AG04449 (cell line): Measurements from ENCODE around the gene TPGS1.

Experiments
- CTCF ChIA-PET: fragments of 350-600 bp; formaldehyde crosslinking; extraction: SDS; loops from one replicate; lab custom pipeline; 2021; ENCODE audit warnings: antibody characterized with exemption; lab: Yijun Ruan, JAX
- POLR2A ChIA-PET: fragments of 400-600, 350-600 bp; formaldehyde crosslinking; extraction: SDS; loops from one replicate; lab custom pipeline; 2020; ENCODE audit warnings: antibody characterized with exemption, inconsistent platforms; lab: Yijun Ruan, JAX
- DNase-seq: peaks from one replicate; pipeline ENCODE4 v3.0.0-alpha.2; 2010; ENCODE audit warnings: low read depth, low spot score
- H3K4me3 ChIP-seq: 2 replicates; pipeline ENCODE4 v1.5.1; 2011; ENCODE audit warnings: low read depth, mild to moderate bottlenecking, control low read depth, low read length
- TF ChIP-seq, protein P1 (sequence below): IDR thresholded peaks from one replicate; pipeline ENCODE4 v1.5.1; 2011; ENCODE audit warnings: mild to moderate bottlenecking, moderate library complexity, low read length, control low read depth, inconsistent platforms; ENCODE audit not compliant: insufficient read depth; ENCODE audit errors: missing control alignments

TPGS1 gene

DNA sequence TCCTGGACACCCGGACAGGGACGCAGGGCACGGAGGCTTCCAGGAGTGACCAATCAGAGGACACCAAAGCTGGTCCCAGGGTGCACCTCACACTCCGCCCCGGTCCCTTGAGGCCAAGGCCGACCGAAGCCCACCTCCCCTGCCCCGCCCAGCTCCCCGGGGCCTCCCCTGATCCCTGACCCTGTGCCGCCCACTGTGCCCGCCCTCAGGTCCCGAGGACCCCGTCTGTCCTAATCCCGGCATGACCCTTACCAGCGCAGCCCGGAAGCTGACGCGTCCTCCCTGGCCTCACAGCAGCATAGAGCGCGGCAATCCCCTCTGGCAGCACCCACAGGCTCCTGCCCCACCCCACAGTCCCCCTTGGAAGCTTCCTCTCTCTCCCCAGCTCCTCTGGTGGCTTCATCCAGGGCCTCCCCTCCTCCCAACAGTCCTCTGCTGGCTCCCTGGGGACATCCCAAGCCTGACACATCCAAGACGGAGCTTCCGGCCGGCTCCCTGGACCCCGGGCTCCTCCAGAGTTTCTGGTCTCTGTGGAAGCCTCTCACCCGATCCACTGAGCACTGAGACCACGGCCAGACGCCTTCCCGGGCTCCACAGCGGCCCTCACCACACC, 16.9 kb downstream of the TPGS1 start:
- CTCF ChIA-PET, result interaction anchor here (1.3 to 10.3 kb wide), 2 partner anchors 13 to 18 kb away, joined by 5 to 113 read pairs; no protein-coding TSS in a partner anchor
- TF ChIP-seq, protein P1, sequence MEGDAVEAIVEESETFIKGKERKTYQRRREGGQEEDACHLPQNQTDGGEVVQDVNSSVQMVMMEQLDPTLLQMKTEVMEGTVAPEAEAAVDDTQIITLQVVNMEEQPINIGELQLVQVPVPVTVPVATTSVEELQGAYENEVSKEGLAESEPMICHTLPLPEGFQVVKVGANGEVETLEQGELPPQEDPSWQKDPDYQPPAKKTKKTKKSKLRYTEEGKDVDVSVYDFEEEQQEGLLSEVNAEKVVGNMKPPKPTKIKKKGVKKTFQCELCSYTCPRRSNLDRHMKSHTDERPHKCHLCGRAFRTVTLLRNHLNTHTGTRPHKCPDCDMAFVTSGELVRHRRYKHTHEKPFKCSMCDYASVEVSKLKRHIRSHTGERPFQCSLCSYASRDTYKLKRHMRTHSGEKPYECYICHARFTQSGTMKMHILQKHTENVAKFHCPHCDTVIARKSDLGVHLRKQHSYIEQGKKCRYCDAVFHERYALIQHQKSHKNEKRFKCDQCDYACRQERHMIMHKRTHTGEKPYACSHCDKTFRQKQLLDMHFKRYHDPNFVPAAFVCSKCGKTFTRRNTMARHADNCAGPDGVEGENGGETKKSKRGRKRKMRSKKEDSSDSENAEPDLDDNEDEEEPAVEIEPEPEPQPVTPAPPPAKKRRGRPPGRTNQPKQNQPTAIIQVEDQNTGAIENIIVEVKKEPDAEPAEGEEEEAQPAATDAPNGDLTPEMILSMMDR, result no peak
- H3K4me3 ChIP-seq, result no peak overlapping the region

DNA sequence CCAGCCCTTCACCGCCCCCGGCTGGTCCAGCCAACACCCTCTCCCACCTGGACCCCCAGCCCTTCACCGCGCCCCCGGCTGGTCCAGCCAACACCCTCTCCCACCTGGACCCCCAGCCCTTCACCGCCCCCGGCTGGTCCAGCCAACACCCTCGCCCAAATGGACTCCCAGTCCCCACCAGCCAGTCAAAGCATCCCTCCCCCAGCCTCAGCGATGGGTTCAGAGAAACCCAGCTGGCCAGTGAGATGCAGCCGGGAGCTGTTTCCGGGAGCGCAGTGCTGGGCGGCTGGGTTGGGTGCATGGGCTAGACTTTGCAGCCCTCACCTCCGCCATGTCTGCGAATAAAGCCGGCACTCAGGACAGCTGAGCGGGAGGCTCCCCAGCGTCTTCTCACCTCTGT, 17.7 kb downstream of the TPGS1 start:
- TF ChIP-seq, protein P1, result no peak
- POLR2A ChIA-PET, result no interaction called here
- DNase-seq, result no peak
- H3K4me3 ChIP-seq, result no peak overlapping the region
- CTCF ChIA-PET, result interaction anchor here (1.2 to 10.3 kb wide), 3 partner anchors 14 to 19 kb away, joined by 3 to 113 read pairs (median 5); no protein-coding TSS in a partner anchor

More for the DNA sequence above, 16.9 kb downstream of the TPGS1 start:
- DNase-seq, result no peak
- POLR2A ChIA-PET, result no interaction called here

DNA sequence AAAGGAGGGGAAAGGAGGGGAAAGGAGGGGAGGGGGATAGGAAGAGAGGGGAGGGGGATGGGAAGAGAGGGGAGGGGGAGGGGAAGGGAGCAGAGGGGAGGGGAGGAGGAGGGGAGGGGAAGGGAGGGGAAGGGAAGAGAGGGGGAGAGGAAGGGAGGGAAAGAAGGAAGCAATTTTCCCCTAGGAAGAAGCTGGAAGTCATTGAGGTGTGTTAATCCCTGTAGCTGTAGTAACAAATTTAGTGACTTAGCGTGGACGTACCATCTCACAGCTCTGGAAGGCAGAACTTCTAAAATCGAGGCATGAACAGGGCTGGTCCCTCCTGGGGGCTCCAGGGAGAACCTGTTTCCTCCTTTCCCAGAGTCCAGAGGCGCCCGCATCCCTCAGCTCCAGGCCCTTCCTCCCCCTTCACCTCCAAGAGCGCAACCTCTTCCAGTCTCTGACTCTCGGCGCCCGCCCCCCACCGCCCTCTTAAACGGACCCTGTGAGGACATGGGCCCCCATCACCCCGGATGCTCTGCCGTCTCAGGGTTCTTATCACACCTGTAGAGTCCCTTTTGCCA, 18.6 kb downstream of the TPGS1 start:
- ChIA-PET POLR2A (no interaction called here), CTCF (interaction anchor here (1.2 to 10.3 kb wide), 2 partner anchors 15 to 19 kb away, joined by 3 to 113 read pairs; no protein-coding TSS in a partner anchor)
- no peak overlapping the region for H3K4me3 ChIP-seq
- no peak for DNase-seq
- TF ChIP-seq, protein P1, result no peak

DNA sequence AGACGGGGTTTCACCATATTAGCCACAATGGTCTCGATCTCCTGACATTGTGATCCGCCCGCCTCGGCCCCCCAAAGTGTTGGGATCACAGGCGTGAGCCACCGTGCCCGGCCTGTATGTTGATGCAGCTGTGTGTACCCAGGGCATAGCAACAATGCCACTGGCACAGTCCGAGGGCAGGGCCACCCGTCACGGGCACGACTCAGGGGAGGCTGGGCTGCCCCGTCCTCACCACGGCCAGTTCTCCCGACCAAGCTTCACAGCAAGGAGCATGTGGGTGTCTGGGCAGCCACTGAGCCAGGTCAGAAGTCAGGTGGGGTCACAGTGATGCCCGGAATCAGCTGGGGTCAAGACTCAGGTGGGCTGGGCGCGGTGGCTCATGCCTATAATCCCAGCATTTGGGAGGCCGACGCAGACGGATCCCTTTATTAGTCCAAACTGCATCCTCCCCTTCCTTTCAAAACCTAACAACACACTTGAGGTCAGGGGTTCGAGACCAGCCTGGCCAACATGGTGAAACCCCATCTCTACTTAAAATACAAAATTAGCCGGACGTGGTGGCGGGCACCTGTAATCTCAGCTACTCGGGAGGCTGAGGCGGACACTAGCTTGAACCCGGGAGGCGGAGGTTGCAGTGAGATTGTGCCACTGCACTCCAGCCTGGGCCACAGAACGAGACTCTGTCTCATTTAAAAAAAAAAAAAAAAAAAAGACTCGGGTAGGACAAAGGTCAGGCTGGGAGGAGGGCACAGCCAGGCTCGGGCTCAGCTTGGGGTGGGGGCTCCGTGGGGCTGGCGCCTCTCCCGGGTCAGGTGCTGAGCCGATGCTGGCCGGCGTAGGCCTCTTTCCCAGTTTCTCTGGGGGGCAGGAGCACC, 23.1 kb downstream of the TPGS1 start:
- TF ChIP-seq, protein P1, result no peak
- no peak for DNase-seq
- H3K4me3 ChIP-seq, result peak overlapping the region; percentile 77
- ChIA-PET POLR2A (interaction anchor here (1.2 to 1.8 kb wide), 2 partner anchors 12 to 19 kb away, joined by 3 to 7 read pairs; no protein-coding TSS in a partner anchor), CTCF (interaction anchor here (1.0 to 10.3 kb wide), 4 partner anchors 8 to 23 kb away, joined by 3 to 113 read pairs (median 8); partner anchors contain the start of gene TPGS1)

DNA sequence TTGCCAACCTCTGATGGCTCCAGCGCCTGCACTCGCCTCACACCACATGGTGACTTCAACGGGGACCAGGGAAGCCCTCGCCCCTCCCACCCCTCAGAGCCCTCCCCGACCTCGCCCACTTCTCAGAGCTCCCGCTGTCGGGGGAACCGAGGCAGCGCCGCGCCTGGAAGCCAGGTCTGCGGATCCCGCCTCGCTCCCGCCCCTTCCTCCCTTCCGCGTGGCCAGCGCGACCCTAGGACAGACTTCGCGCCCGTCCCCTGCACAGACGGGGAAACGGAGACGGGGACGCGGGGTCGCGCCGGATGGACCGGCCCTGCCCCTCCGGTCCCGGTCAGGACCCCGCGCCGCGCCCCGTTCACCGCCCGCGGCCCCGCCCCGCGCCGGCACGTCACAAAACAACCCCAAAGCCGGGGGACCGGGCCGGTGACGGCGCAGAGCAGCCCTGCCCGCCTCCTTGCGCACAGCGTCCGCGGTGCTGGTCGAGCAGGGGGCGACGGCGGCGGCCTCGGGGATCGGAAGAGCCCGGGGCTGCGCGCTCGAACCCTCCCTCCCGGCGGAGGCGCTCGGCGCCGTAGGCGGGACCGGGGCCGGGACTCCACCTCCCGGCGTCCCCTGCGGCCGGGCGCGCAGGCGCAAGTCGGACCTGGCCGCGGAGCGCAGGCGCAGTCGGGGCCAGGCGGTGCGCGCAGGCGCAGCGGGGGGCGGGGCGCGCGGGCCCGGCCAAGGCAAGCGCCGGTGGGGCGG, 23.9 kb downstream of the TPGS1 start:
- DNase-seq, result no peak
- CTCF ChIA-PET, result interaction anchor here (1.0 to 10.3 kb wide), 8 partner anchors 9 to 101 kb away, joined by 3 to 113 read pairs (median 4); partner anchors contain the start of gene TPGS1
- POLR2A ChIA-PET, result interaction anchor here (0.8 to 2.1 kb wide), 4 partner anchors 13 to 145 kb away, joined by 3 to 7 read pairs (median 4); partner anchors contain the start of gene FSTL3
- peak overlapping the region; percentile 86 for H3K4me3 ChIP-seq
- TF ChIP-seq, protein P1, result no peak
